ENCODE data around the gene SUPT4H1.
A peak's percentile ranks its signal among the peaks of the same experiment; 100 is the strongest.

SUPT4H1 gene

DNA sequence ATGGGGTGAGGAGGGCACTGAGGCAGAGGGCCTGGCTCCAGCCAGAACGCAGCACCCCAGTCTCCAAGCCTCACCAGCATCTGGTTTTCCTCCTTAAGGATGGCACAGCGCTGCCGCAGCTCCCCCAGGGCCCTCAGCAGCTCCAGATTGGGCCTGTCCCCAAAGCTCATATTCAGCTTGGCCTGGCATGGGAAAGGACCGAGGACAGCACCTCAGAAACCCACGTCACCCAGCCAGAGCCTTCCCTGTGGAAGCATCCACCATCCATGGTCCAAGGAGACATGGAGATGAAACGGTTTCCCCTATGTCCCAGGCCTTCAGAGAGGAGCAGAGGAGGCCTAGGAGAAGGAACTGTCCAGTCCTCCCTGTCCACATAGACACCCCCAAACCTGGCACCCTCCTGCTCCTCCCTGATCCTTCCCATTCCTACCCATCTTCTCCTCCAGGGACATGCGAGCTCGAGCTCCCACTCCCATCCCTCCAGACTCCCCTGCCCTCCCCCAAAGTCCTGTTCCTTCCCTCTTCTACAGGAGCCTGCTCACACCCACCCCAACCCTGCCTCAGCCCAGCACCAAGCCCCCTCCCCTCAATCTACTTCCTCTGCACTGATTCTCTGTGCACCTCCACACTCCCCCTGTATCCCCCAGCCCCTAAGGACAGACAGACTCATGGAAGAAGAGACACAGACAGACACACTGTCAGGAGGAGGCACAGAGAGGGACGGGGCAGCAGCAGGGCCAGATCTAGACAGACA lies 25.2 kb downstream of the SUPT4H1 start:
- WGBS (ENCODE audit: extremely low coverage, insufficient coverage, insufficient read length), result no CpG with 5 or more reads among the region's 9 CpGs
- Histone ChIP-seq H3K79me1 (ENCODE audit: low read length) (peaks cover 7% of the 10 kb centered on the region), H3K9me3 (ENCODE audit: insufficient read depth, low read depth, low read length) (no peaks in the 10 kb centered on the region), H2AFZ (ENCODE audit: insufficient read depth, low read length, poor library complexity) (no peak overlapping the region), H3K27me3 (ENCODE audit: insufficient read depth, low read length) (no peaks in the 10 kb centered on the region), H4K91ac (ENCODE audit: low read depth, low read length) (no peak overlapping the region), H4K8ac (ENCODE audit: low read depth, low read length) (no peak overlapping the region), H2BK12ac (ENCODE audit: low read length) (no peak overlapping the region), H3K14ac (ENCODE audit: low read length) (no peak overlapping the region), H3K4me3 (ENCODE audit: low read depth, low read length) (no peak overlapping the region), H3K4me2 (ENCODE audit: low read length) (no peak overlapping the region), H3K36me3 (ENCODE audit: control insufficient read depth in 1 of 2, insufficient read depth in 2 of 2, low read length in 2 of 2) (no peaks in the 10 kb centered on the region), H3K79me2 (ENCODE audit: control insufficient read depth, insufficient read depth, low read length, poor library complexity) (peaks cover 4% of the 10 kb centered on the region), H3K27ac (ENCODE audit: low read depth, low read length) (no peak overlapping the region), H3K23ac (ENCODE audit: low read length) (no peak overlapping the region), H3K4ac (ENCODE audit: low read depth, low read length) (no peak overlapping the region), H2BK120ac (ENCODE audit: insufficient read depth, low read length, poor library complexity) (no peak overlapping the region), H3K4me1 (ENCODE audit: control insufficient read depth in 1 of 2, insufficient read depth in 2 of 2, low read length in 2 of 2) (peaks cover 16 to 24% of the 10 kb centered on the region in 2 experiments), H2BK5ac (ENCODE audit: low read depth, low read length, poor library complexity) (no peak overlapping the region), H4K12ac (ENCODE audit: low read depth, low read length) (no peak overlapping the region), H3K18ac (ENCODE audit: low read length) (no peak overlapping the region), H2AK5ac (ENCODE audit: low read length) (no peak overlapping the region), H3K9ac (ENCODE audit: low read length) (no peak overlapping the region)
- DNase-seq, result no peak

DNA sequence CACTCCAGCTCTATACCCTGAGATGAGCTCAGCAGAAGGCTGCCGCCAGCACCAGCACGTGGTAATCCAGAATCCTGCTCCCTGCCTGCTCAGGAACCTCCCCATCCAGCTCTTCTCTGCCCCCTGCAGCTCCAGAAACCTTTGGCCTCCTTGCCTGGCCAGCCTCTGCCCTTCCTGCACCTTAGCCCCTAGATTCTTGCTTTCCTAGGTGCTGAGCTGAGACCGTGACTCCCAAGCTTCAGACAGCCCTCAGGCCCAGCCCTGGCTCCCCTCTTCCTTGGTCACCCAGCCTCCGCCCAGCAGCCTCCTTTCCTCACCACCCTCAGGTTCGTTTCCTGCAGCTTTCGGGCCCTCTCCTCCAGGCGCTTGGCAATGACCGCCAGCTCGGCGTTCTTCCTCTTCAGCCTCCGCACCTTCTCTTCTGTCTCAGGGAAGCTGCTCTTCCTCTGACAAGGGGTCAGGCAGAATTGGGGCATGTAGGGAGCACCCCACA lies 26.0 kb downstream of the SUPT4H1 start:
- peaks cover 4% of the 10 kb centered on the region for H3K79me2 ChIP-seq (ENCODE audit: control insufficient read depth, insufficient read depth, low read length, poor library complexity)
- H4K91ac ChIP-seq (ENCODE audit: low read depth, low read length), result no peak overlapping the region
- H4K8ac ChIP-seq (ENCODE audit: low read depth, low read length), result no peak overlapping the region
- H3K9me3 ChIP-seq (ENCODE audit: insufficient read depth, low read depth, low read length), result no peaks in the 10 kb centered on the region
- no peak overlapping the region for H2AK5ac ChIP-seq (ENCODE audit: low read length)
- peaks cover 16 to 24% of the 10 kb centered on the region in 2 experiments for H3K4me1 ChIP-seq (ENCODE audit: control insufficient read depth in 1 of 2, insufficient read depth in 2 of 2, low read length in 2 of 2)
- no peak overlapping the region for H3K4ac ChIP-seq (ENCODE audit: low read depth, low read length)
- H3K4me2 ChIP-seq (ENCODE audit: low read length), result no peak overlapping the region
- no peak overlapping the region for H3K18ac ChIP-seq (ENCODE audit: low read length)
- no peak overlapping the region for H2AFZ ChIP-seq (ENCODE audit: insufficient read depth, low read length, poor library complexity)
- peak in 1 of 2 donors; percentile 14 for DNase-seq
- peaks cover 7% of the 10 kb centered on the region for H3K79me1 ChIP-seq (ENCODE audit: low read length)
- H2BK12ac ChIP-seq (ENCODE audit: low read length), result no peak overlapping the region
- no peak overlapping the region for H2BK120ac ChIP-seq (ENCODE audit: insufficient read depth, low read length, poor library complexity)
- no peak overlapping the region for H2BK5ac ChIP-seq (ENCODE audit: low read depth, low read length, poor library complexity)
- H4K12ac ChIP-seq (ENCODE audit: low read depth, low read length), result no peak overlapping the region
- no peak overlapping the region for H3K27ac ChIP-seq (ENCODE audit: low read depth, low read length)
- WGBS (ENCODE audit: extremely low coverage, insufficient coverage, insufficient read length), result no CpG with 5 or more reads among the region's 11 CpGs
- H3K23ac ChIP-seq (ENCODE audit: low read length), result no peak overlapping the region
- no peak overlapping the region for H3K14ac ChIP-seq (ENCODE audit: low read length)
- no peak overlapping the region for H3K9ac ChIP-seq (ENCODE audit: low read length)
- no peaks in the 10 kb centered on the region for H3K27me3 ChIP-seq (ENCODE audit: insufficient read depth, low read length)
- H3K36me3 ChIP-seq (ENCODE audit: control insufficient read depth in 1 of 2, insufficient read depth in 2 of 2, low read length in 2 of 2), result no peaks in the 10 kb centered on the region
- H3K4me3 ChIP-seq (ENCODE audit: low read depth, low read length), result no peak overlapping the region

DNA sequence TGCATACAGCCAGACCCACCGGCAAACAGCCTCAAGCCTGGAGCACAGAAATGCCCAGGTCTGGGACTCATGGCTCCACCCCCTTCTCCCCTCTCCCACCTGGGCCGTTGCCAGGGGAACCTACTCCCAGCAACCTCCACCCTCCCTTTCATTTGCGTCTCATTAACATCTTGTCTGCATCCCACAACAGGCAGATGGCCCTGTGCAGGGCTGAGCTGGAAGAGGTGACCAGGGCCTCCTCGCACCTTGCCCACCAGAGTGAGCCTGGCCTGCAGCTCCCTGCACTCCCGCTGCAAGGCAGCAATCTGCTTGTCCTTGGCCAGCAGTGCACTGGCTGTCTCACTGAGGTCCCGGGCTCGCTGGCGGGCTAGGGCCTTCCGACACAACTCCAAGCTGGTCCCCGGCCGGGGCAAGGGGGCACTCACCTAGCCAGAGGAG lies 26.7 kb downstream of the SUPT4H1 start:
- Histone ChIP-seq H3K27me3 (ENCODE audit: insufficient read depth, low read length) (no peaks in the 10 kb centered on the region), H3K4me1 (ENCODE audit: control insufficient read depth in 1 of 2, insufficient read depth in 2 of 2, low read length in 2 of 2) (peaks cover 16 to 24% of the 10 kb centered on the region in 2 experiments), H2AK5ac (ENCODE audit: low read length) (no peak overlapping the region), H3K27ac (ENCODE audit: low read depth, low read length) (no peak overlapping the region), H2AFZ (ENCODE audit: insufficient read depth, low read length, poor library complexity) (no peak overlapping the region), H3K9ac (ENCODE audit: low read length) (no peak overlapping the region), H3K4me3 (ENCODE audit: low read depth, low read length) (no peak overlapping the region), H2BK5ac (ENCODE audit: low read depth, low read length, poor library complexity) (no peak overlapping the region), H3K14ac (ENCODE audit: low read length) (no peak overlapping the region), H2BK120ac (ENCODE audit: insufficient read depth, low read length, poor library complexity) (no peak overlapping the region), H4K8ac (ENCODE audit: low read depth, low read length) (no peak overlapping the region), H3K36me3 (ENCODE audit: control insufficient read depth in 1 of 2, insufficient read depth in 2 of 2, low read length in 2 of 2) (no peaks in the 10 kb centered on the region), H3K79me2 (ENCODE audit: control insufficient read depth, insufficient read depth, low read length, poor library complexity) (peaks cover 4% of the 10 kb centered on the region), H4K91ac (ENCODE audit: low read depth, low read length) (no peak overlapping the region), H3K23ac (ENCODE audit: low read length) (no peak overlapping the region), H4K12ac (ENCODE audit: low read depth, low read length) (no peak overlapping the region), H2BK12ac (ENCODE audit: low read length) (no peak overlapping the region), H3K18ac (ENCODE audit: low read length) (no peak overlapping the region), H3K4me2 (ENCODE audit: low read length) (no peak overlapping the region), H3K9me3 (ENCODE audit: insufficient read depth, low read depth, low read length) (no peaks in the 10 kb centered on the region), H3K79me1 (ENCODE audit: low read length) (peaks cover 7% of the 10 kb centered on the region), H3K4ac (ENCODE audit: low read depth, low read length) (no peak overlapping the region)
- no peak for DNase-seq
- no CpG with 5 or more reads among the region's 11 CpGs for WGBS (ENCODE audit: extremely low coverage, insufficient coverage, insufficient read length)

DNA sequence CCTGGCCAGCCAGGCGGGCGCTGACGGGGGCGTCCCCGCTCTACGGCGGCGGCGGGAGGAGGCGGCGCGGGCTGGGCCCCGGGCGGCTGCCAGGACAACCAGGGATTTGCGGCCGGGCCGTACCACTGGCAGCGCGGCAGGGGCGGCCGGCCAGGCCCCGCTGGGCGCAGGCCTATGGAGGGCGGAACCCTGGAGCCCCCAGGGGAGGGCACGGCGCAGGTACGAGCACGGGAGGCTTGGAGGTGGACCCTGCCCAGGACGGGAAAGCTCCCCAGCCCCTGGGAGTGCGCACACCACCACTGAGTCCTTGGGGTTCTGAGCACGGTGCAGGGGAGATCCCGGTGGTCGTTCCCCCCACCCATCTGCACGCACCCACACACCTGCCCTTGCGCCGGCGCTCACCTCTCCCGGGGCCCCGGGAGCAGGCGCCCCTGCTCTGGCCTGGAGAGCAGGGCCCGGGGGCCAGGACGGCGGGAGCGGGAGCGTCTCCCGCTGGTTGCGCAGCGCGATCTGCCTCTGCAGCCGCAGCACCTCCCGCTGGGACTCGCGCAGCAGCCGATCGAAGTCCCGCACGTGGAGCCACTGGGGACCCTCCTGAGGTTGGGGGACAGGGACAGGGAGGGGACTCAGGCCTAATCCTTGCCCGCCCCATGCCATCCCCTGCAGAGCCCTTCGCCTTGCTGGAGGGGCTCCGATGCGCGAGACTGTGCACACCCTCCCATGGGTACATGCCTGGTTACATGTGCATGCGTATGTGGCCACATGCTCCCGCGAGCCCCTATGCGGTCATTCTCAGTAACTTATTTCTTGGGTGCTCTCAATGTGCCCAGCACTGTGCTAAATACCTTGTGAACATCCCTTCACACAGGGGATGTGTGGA lies 27.4 kb downstream of the SUPT4H1 start:
- WGBS (ENCODE audit: extremely low coverage, insufficient coverage, insufficient read length), result no CpG with 5 or more reads among the region's 66 CpGs

More for the DNA sequence above, 27.4 kb downstream of the SUPT4H1 start:
- H3K9me3 ChIP-seq (ENCODE audit: insufficient read depth, low read depth, low read length), result no peaks in the 10 kb centered on the region
- no peak overlapping the region for H3K4ac ChIP-seq (ENCODE audit: low read depth, low read length)
- H3K9ac ChIP-seq (ENCODE audit: low read length), result peak overlapping the region; percentile 69
- H4K12ac ChIP-seq (ENCODE audit: low read depth, low read length), result peak overlapping the region; percentile 88
- H3K79me1 ChIP-seq (ENCODE audit: low read length), result peaks cover 7% of the 10 kb centered on the region
- peak overlapping the region; percentile 64 for H4K91ac ChIP-seq (ENCODE audit: low read depth, low read length)
- H3K79me2 ChIP-seq (ENCODE audit: control insufficient read depth, insufficient read depth, low read length, poor library complexity), result peaks cover 4% of the 10 kb centered on the region
- no peaks in the 10 kb centered on the region for H3K27me3 ChIP-seq (ENCODE audit: insufficient read depth, low read length)
- peak overlapping the region; percentile 80 for H4K8ac ChIP-seq (ENCODE audit: low read depth, low read length)
- H3K4me3 ChIP-seq (ENCODE audit: low read depth, low read length), result peak overlapping the region; percentile 73
- H2BK120ac ChIP-seq (ENCODE audit: insufficient read depth, low read length, poor library complexity), result peak overlapping the region; percentile 37
- peak overlapping the region; percentile 68 for H2AFZ ChIP-seq (ENCODE audit: insufficient read depth, low read length, poor library complexity)
- H3K36me3 ChIP-seq (ENCODE audit: control insufficient read depth in 1 of 2, insufficient read depth in 2 of 2, low read length in 2 of 2), result no peaks in the 10 kb centered on the region
- no peak for DNase-seq
- H3K23ac ChIP-seq (ENCODE audit: low read length), result no peak overlapping the region
- H3K27ac ChIP-seq (ENCODE audit: low read depth, low read length), result no peak overlapping the region
- no peak overlapping the region for H2AK5ac ChIP-seq (ENCODE audit: low read length)
- H3K4me1 ChIP-seq (ENCODE audit: control insufficient read depth in 1 of 2, insufficient read depth in 2 of 2, low read length in 2 of 2), result peaks cover 16 to 24% of the 10 kb centered on the region in 2 experiments
- peak overlapping the region; percentile 28 for H3K18ac ChIP-seq (ENCODE audit: low read length)
- H3K4me2 ChIP-seq (ENCODE audit: low read length), result peak overlapping the region; percentile 85
- peak overlapping the region; percentile 6 for H2BK5ac ChIP-seq (ENCODE audit: low read depth, low read length, poor library complexity)
- peak overlapping the region; percentile 19 for H2BK12ac ChIP-seq (ENCODE audit: low read length)
- peak overlapping the region; percentile 46 for H3K14ac ChIP-seq (ENCODE audit: low read length)
